GM12878 (cell line): ENCODE data around the gene SORCS2. TPM values are rescaled to one million over a fixed set of nuclear protein-coding genes. Genes with fewer than 3 reads are reported as not detected.

Experiments used
- ATAC-seq: fragments of 200-7000 bp; cut with Tn5 transposase; 3 replicates; pipeline ENCODE4 v1.9.1; 2020; ENCODE audit warnings: mild to moderate bottlenecking, moderate library complexity
- BruUV-seq: library from RNA; stranded (reverse); fragments of 400-500 nt; replicated peaks from 2 replicates; lab custom pipeline; 2021; lab: Mats Ljungman, UMichigan
- CTCF ChIA-PET: fragments of 300-600 bp; sonication (Branson Sonifier 250); formaldehyde crosslinking; extraction: SDS; loops from one replicate; lab custom pipeline; 2021; ENCODE audit warnings: inconsistent platforms; lab: Yijun Ruan, JAX
- POLR2A ChIA-PET: fragments of 350-600 bp; formaldehyde crosslinking; extraction: SDS; loops from one replicate; lab custom pipeline; 2021; ENCODE audit warnings: inconsistent platforms; lab: Charles Lee
- RAD21 ChIA-PET: fragments of 300-600 bp; sonication (Branson Sonifier 250); formaldehyde crosslinking; loops from one replicate; lab custom pipeline; 2023; ENCODE audit warnings: antibody characterized with exemption; ENCODE audit not compliant: unreplicated experiment; lab: Charles Lee
- SMC1A ChIA-PET: fragments of 300-600 bp; sonication (Branson Sonifier 250); formaldehyde crosslinking; loops from one replicate; lab custom pipeline; 2023; ENCODE audit not compliant: unreplicated experiment, uncharacterized antibody; lab: Charles Lee
- DNase-seq: peaks from one replicate; pipeline ENCODE4 v3.0.0-alpha.2; 2011; ENCODE audit warnings: low read depth, low spot score
- FAIRE-seq: peaks from 3 replicates; lab custom pipeline; 2011; peaks lifted over from hg19 to GRCh38; lab: Jason Lieb, UNC
- H2AFZ ChIP-seq: 2 replicates; pipeline ENCODE4 v1.6.0; 2011; ENCODE audit warnings: low read depth, low read length, control low read depth; ENCODE audit not compliant: control insufficient read depth
- H3K27ac ChIP-seq: 2 replicates; pipeline ENCODE4 v1.5.1; 2011; ENCODE audit warnings: control low read depth; ENCODE audit not compliant: control insufficient read depth, insufficient read depth
- H3K27me3 ChIP-seq, 2 experiments: replicated peaks in 1 of 2; 2 replicates each; pipeline versions ENCODE4 v1.6.0 to v1.6.1; 2011; ENCODE audit warnings: low read length in 1 of 2; ENCODE audit not compliant: control insufficient read depth in 2 of 2, insufficient read depth in 2 of 2
- H3K36me3 ChIP-seq, 2 experiments: 2 replicates each; pipeline ENCODE4 v1.5.1; 2011; ENCODE audit warnings: low read length in 1 of 2; ENCODE audit not compliant: control insufficient read depth in 2 of 2, insufficient read depth in 2 of 2
- H3K4me1 ChIP-seq: 2 replicates; pipeline ENCODE4 v1.6.1; 2011; ENCODE audit warnings: mild to moderate bottlenecking, low read length, moderate library complexity, mixed read lengths; ENCODE audit not compliant: control insufficient read depth, insufficient read depth
- H3K4me2 ChIP-seq: 2 replicates; pipeline ENCODE4 v1.6.0; 2011; ENCODE audit warnings: control low read depth; ENCODE audit not compliant: control insufficient read depth, insufficient read depth
- H3K4me3 ChIP-seq: fragments of 200-600 bp; sonication (generic); 2 replicates; pipeline ENCODE4 v1.5.1; 2016
- H3K79me2 ChIP-seq: 2 replicates; pipeline ENCODE4 v1.6.0; 2011; ENCODE audit warnings: low read length; ENCODE audit not compliant: control insufficient read depth, insufficient read depth
- H3K9ac ChIP-seq: 2 replicates; pipeline ENCODE4 v1.8.0; 2011; ENCODE audit warnings: low read length, control low read depth, mixed read lengths; ENCODE audit not compliant: control insufficient read depth, insufficient read depth
- H3K9me3 ChIP-seq: replicated peaks from 3 replicates; pipeline ENCODE4 v1.5.1; 2011; ENCODE audit warnings: mild to moderate bottlenecking, low read length; ENCODE audit not compliant: control insufficient read depth, insufficient read depth
- H4K20me1 ChIP-seq: 2 replicates; pipeline ENCODE4 v1.6.0; 2011; ENCODE audit not compliant: control insufficient read depth, insufficient read depth
- ATF7 ChIP-seq: fragments of 450-650 bp; IDR thresholded peaks from 2 replicates; pipeline ENCODE4 v1.6.1; 2016; ENCODE audit warnings: low read depth, mild to moderate bottlenecking
- BACH1 ChIP-seq: fragments of 450-650 bp; IDR thresholded peaks from 2 replicates; pipeline ENCODE4 v1.6.1; 2017; ENCODE audit warnings: mild to moderate bottlenecking, borderline replicate concordance
- CBX3 ChIP-seq: fragments of 200-600 bp; sonication (generic); IDR thresholded peaks from 2 replicates; pipeline ENCODE4 v1.6.1; 2016; ENCODE audit warnings: low read depth, borderline replicate concordance
- CEBPB ChIP-seq, 2 experiments: fragments of 150-350 bp in 1 of 2; IDR thresholded peaks; 2 replicates each; pipeline ENCODE4 v1.6.1; 2012 to 2014; ENCODE audit warnings: low read depth in 2 of 2, low read length in 2 of 2, borderline replicate concordance in 1 of 2, inconsistent platforms in 1 of 2
- CHD1 ChIP-seq: IDR thresholded peaks from 2 replicates; pipeline ENCODE4 v1.6.1; 2012; ENCODE audit warnings: low read depth, low read length, improper control_type of control experiment
- EP300 ChIP-seq, 2 experiments: fragments of 150-350 bp in 1 of 2; IDR thresholded peaks; 2 replicates each; pipeline ENCODE4 v1.6.1; 2011 to 2012; ENCODE audit warnings: low read depth in 2 of 2, low read length in 2 of 2, borderline replicate concordance in 1 of 2, improper control_type of control experiment in 1 of 2, inconsistent platforms in 1 of 2; ENCODE audit not compliant: control insufficient read depth in 1 of 2
- HCFC1 ChIP-seq: fragments of 150-350 bp; IDR thresholded peaks from 2 replicates; pipeline ENCODE4 v1.6.1; 2014; ENCODE audit warnings: low read length
- IRF5 ChIP-seq: fragments of 450-650 bp; IDR thresholded peaks from 2 replicates; pipeline ENCODE4 v1.6.1; 2017; ENCODE audit warnings: borderline replicate concordance
- MEF2A ChIP-seq: IDR thresholded peaks from 2 replicates; pipeline ENCODE4 v1.6.1; 2011; ENCODE audit warnings: low read depth, mild to moderate bottlenecking, low read length, moderate library complexity; ENCODE audit not compliant: insufficient read depth
- RAD21 ChIP-seq: IDR thresholded peaks from 2 replicates; pipeline ENCODE4 v1.6.1; 2011; ENCODE audit warnings: mild to moderate bottlenecking, low read depth, low read length, moderate library complexity; ENCODE audit not compliant: insufficient read depth
- RCOR1 ChIP-seq: conservative IDR thresholded peaks from 2 replicates; pipeline ENCODE4 v1.6.1; 2012; ENCODE audit warnings: low read depth, low read length, improper control_type of control experiment
- USF2 ChIP-seq: IDR thresholded peaks from 2 replicates; pipeline ENCODE4 v1.6.1; 2011; ENCODE audit warnings: low read depth, low read length, improper control_type of control experiment, borderline replicate concordance
- YY1 ChIP-seq: IDR thresholded peaks from 2 replicates; pipeline ENCODE4 v1.6.1; 2011; ENCODE audit warnings: low read depth, mild to moderate bottlenecking, low read length
- ZSCAN29 ChIP-seq: fragments of 450-650 bp; IDR thresholded peaks from 2 replicates; pipeline ENCODE4 v1.6.1; 2017; ENCODE audit warnings: mild to moderate bottlenecking, moderate library complexity
- WGBS: methylation state at CpG from one replicate; pipeline ENCODE4 v1.1.6; 2016; ENCODE audit warnings: low lambda C conversion rate; ENCODE audit not compliant: insufficient replicate concordance, insufficient coverage; ENCODE audit errors: missing lambda C conversion rate; 5-methylcytosine and 5-hydroxymethylcytosine counted together
- in situ Hi-C: fragments of 300-500 bp; cut with MboI; formaldehyde crosslinking; loops from 9 replicates; pipeline ENCODE4 v1.14.3; 2018; ENCODE audit warnings: mixed read lengths
- intact Hi-C: fragments of 100-400 bp; cut with micrococcal nuclease; formaldehyde crosslinking; loops from one replicate; pipeline ENCODE4 v1.14.2; 2022; ENCODE audit not compliant: unreplicated experiment
- polyA plus RNA-seq, 11 experiments: library from polyadenylated mRNA; depleted of rRNA in 4 of 11; unstranded in 6 of 11; stranded (reverse) in 5 of 11; fragments of >200 nt; fragmentation: Nextera tagmentation in 4 of 11; fragmentation: Illumina TruSeq in 1 of 11; extraction: Ambion mirVana in 4 of 11; extraction: Trizol in 1 of 11; gene quantifications; 1 replicate in 1 of 11; 2 replicates in 10 of 11; pipeline versions ENCODE4 v1.2.1 to v1.2.3, GENCODE V29; 2011 to 2016; ENCODE audit warnings: inconsistent platforms in 2 of 11, missing spikeins in 2 of 11, low read depth in 1 of 11
- total RNA-seq, 4 experiments: library from RNA; depleted of rRNA in 3 of 4; stranded (reverse); fragments of >200 nt in 3 of 4; fragmentation: Illumina TruSeq in 1 of 4; extraction: Trizol in 1 of 4; gene quantifications; 2 replicates each; pipeline versions ENCODE4 v1.2.1 to v1.2.3, GENCODE V29; 2013 to 2021

The SORCS2 gene
- total and polyA plus RNA-seq, 10 of the 15 experiments (the other 5 are each of a cell fraction or from before 2014, with no cell fraction given) = 0.01 to 0.15 (median 0.05) TPM; not detected in 5

- TF ChIP-seq CEBPB (IDR thresholded peaks at IDR 0.05; ENCODE audit: borderline replicate concordance in 1 of 2, low read depth in 2 of 2, low read length in 2 of 2) (no peak), HCFC1 (no peak)
These were observed 346.2 kb downstream of the SORCS2 start (continued) for GRCh38 chr4:7538518-7538917.

GRCh38 chr4:7539186-7539585 is 346.8 kb downstream of the SORCS2 start:
- TF ChIP-seq RAD21 (no peak), YY1 (no peak), EP300 (IDR thresholded peaks at IDR 0.05; ENCODE audit: borderline replicate concordance in 1 of 2, control insufficient read depth in 1 of 2, low read depth in 2 of 2, low read length in 2 of 2) (no peak), CHD1 (no peak), IRF5 (no peak), BACH1 (no peak), CBX3 (no peak), RCOR1 (no peak), MEF2A (no peak), ZSCAN29 (no peak), ATF7 (no peak), USF2 (no peak)
- ChIA-PET RAD21 (no interaction called here), SMC1A (no interaction called here), POLR2A (no interaction called here), CTCF (no interaction called here)
- no peaks in the 10 kb centered on the region for H4K20me1 ChIP-seq
- BruUV-seq = no TSS peak
- 13% methylated on average over 3 of the region's 3 CpGs for WGBS
- H3K79me2 ChIP-seq = no peaks in the 10 kb centered on the region
- H3K27me3 ChIP-seq = no peaks in the 10 kb centered on the region
- no peak overlapping the region for H3K9ac ChIP-seq
- no peak overlapping the region for H3K27ac ChIP-seq
- intact Hi-C loops = no loop called here
- FAIRE-seq (no peak), ATAC-seq (no peak), DNase-seq (no peak)
- H3K9me3 ChIP-seq = no peaks in the 10 kb centered on the region; the same call in 2 of the 3 replicates
- no peak overlapping the region for H3K4me3 ChIP-seq
- H3K36me3 ChIP-seq = no peaks in the 10 kb centered on the region
- in situ Hi-C loops = no loop called here
- H2AFZ ChIP-seq = no peak overlapping the region
- no peak overlapping the region for H3K4me2 ChIP-seq
- H3K4me1 ChIP-seq = no peaks in the 10 kb centered on the region
